ENCODE measurements around the gene TRIM31. TPM values are rescaled to one million over a fixed set of nuclear protein-coding genes. Genes with fewer than 3 reads are reported as not detected.

TRIM31 gene
- total and polyA plus RNA-seq, 3 experiments from 2014 or later, result not detected

DNA sequence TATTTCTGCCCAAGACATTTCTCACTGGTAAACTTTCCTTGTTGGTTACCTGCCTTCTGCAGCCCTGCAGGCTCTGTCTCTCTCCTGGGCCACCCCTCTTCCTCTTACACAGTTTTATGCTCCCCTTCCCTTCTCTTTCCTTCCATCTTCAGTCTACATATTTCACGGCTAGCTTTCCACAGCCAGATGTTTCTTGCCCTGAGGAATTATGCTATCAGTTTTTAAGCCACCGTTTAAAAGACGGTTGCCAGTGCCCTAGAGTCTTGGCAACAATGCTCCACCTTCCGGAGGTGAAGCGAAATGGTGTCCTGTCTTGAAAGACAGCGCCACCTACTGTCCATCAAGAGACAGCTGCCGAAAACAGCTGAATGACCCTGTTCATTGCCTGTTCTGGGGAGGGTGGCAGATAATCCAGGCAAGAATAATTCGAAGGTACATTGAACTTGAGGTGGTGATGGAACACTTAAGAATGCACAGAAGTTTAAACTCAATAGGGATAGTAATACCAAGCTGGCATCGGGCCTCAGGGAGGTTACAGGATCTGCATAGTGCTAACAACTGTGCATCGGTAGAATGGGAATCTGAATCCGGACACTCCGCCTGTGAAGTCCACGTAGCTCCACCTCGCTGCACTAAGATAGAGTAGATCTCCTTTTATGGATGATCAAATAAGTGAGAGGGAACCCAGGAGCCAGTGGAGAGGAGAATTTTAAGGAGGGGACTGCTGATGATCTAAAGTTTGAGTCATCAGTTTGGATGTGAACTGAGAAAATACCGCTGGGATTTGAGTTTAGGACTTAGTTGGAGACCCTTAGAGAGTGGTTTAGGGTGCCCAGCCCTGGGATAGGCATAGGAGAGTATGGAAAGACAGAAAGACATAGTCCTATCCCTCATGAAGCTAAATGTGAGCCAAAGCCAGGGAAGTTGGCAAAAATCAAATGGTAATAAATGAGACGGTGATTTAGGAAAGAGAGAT, 18.3 kb upstream of the TRIM31 start:
- Histone ChIP-seq H3K27me3 (ENCODE audit: insufficient read depth, low read length, poor library complexity, severe bottlenecking) (peaks cover 16% of the 10 kb centered on the region), H3K27ac (ENCODE audit: low read depth, low read length) (no peak overlapping the region), H3K36me3 (ENCODE audit: insufficient read depth, low read length) (no peaks in the 10 kb centered on the region), H3K4me3 (ENCODE audit: low read length) (no peak overlapping the region), H3K4me1 (ENCODE audit: insufficient read depth, low read length) (peaks cover 7% of the 10 kb centered on the region), H3K9me3 (ENCODE audit: low read length) (no peaks in the 10 kb centered on the region)
- Mint-ChIP-seq H3K27me3 (peaks cover 34 to 79% of the 10 kb centered on the region in 2 donors), H3K4me1 (peaks cover 3 to 15% (median 4%) of the 10 kb centered on the region in 3 donors), H3K4me3 (peak overlapping the region in 1 of 7 donors; percentile 21), H3K27ac (peak overlapping the region in 1 of 8 donors; percentile 48), H3K9me3 (no peaks in the 10 kb centered on the region), H3K36me3 (no peaks in the 10 kb centered on the region)
- DNase-seq, result peak; percentile 50 to 82 (median 74)
- ChIA-PET POLR2A (interaction anchor here (1.8 kb wide), 1 partner anchor 29 kb away, joined by 6 read pairs; no protein-coding TSS in a partner anchor), CTCF (interaction anchor here (0.6 to 9.2 kb wide), 23 partner anchors 10 to 406 kb away, joined by 3 to 182 read pairs (median 4); partner anchors contain the start of gene TRIM31)

DNA sequence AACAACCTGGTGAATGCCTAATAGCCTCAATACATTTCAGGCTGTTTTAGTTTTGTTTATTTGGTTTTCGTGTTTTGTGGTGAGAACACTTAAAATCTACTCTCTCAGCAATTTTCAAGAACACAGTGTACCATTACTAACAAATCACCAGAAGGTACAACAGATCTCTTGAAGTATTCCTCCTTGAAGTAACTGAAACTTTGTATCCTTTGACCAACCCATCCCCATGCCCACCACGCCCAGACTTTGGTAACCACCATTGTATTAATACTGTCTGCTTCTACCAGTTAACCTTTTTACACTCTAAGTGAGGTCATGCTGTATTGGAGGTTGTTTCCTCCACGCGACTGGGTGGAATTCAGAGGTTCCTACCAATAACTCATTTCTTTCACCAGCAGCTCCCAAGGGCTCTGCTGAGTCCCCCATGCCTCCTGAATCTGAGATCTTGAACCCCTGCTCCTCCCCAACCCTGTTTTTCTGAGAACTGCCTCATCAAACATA, 17.3 kb upstream of the TRIM31 start:
- peaks cover 3 to 15% (median 4%) of the 10 kb centered on the region in 3 donors for H3K4me1 Mint-ChIP-seq
- CTCF ChIA-PET, result interaction anchor here (0.6 to 9.2 kb wide), 15 partner anchors 8 to 405 kb away, joined by 3 to 182 read pairs (median 4); no protein-coding TSS in a partner anchor
- no peak overlapping the region for H3K27ac Mint-ChIP-seq
- H3K27me3 ChIP-seq (ENCODE audit: insufficient read depth, low read length, poor library complexity, severe bottlenecking), result peaks cover 16% of the 10 kb centered on the region
- H3K4me3 ChIP-seq (ENCODE audit: low read length), result no peak overlapping the region
- H3K27me3 Mint-ChIP-seq, result peaks cover 38 to 83% of the 10 kb centered on the region in 2 donors
- H3K9me3 ChIP-seq (ENCODE audit: low read length), result no peaks in the 10 kb centered on the region
- no peak for DNase-seq
- POLR2A ChIA-PET, result interaction anchor here (1.8 kb wide), 1 partner anchor 29 kb away, joined by 6 read pairs; no protein-coding TSS in a partner anchor
- H3K36me3 ChIP-seq (ENCODE audit: insufficient read depth, low read length), result no peaks in the 10 kb centered on the region
- H3K4me3 Mint-ChIP-seq, result no peak overlapping the region
- peaks cover 7% of the 10 kb centered on the region for H3K4me1 ChIP-seq (ENCODE audit: insufficient read depth, low read length)
- H3K27ac ChIP-seq (ENCODE audit: low read depth, low read length), result no peak overlapping the region
- H3K36me3 Mint-ChIP-seq, result no peaks in the 10 kb centered on the region
- H3K9me3 Mint-ChIP-seq, result no peaks in the 10 kb centered on the region

DNA sequence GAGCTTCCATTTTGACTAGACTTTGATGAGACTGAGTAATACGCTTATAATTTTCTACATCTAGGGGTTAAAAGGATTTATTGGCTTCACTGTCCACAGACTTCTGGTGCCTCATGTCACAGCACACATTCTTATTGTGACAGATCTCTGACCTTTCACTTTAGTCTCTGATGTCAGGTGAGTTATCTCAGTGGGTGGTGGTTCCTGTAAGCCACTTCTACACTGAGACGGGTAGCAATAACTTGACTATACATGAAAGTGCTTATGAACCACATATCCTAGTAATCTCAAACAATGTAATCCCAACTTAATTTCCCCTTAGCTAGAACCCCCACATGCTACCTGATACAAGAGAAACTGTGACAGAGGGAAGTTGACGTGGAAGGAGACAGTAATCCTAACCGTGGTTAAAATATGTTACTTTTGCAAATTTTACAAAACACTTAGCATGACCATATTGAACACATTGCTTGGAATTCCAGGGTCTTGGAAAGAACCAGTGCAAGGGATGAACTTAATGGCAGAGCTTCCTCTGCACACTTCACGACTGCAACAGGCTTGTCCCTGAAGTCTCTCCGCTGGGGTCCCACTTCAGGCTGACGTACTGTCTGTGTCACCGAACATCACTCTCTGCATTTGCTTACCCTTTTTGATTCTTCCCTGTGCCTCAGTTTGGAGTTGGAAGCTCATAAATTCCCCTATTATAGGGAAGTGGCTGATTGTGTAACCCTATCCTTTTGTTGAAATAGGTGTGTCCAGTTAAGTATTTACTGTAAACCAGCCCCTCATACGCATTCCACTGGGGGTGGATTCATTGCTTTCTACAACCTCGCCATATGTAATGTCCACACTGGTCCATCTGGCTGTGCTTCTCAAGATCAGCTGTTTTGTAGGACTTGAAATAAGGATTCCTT, 16.6 kb upstream of the TRIM31 start:
- Mint-ChIP-seq H3K27me3 (peaks cover 40 to 89% of the 10 kb centered on the region in 2 donors), H3K36me3 (no peaks in the 10 kb centered on the region), H3K4me1 (peaks cover 3 to 15% (median 4%) of the 10 kb centered on the region in 3 donors), H3K9me3 (no peaks in the 10 kb centered on the region), H3K4me3 (no peak overlapping the region), H3K27ac (no peak overlapping the region)
- ChIA-PET CTCF (interaction anchor here (1.2 to 9.2 kb wide), 2 partner anchors 9 to 25 kb away, joined by 3 to 182 read pairs; no protein-coding TSS in a partner anchor), POLR2A (interaction anchor here (1.8 kb wide), 1 partner anchor 28 kb away, joined by 6 read pairs; no protein-coding TSS in a partner anchor)
- no peaks in the 10 kb centered on the region for H3K36me3 ChIP-seq (ENCODE audit: insufficient read depth, low read length)
- no peak overlapping the region for H3K27ac ChIP-seq (ENCODE audit: low read depth, low read length)
- DNase-seq, result no peak
- no peaks in the 10 kb centered on the region for H3K9me3 ChIP-seq (ENCODE audit: low read length)
- H3K27me3 ChIP-seq (ENCODE audit: insufficient read depth, low read length, poor library complexity, severe bottlenecking), result peaks cover 16% of the 10 kb centered on the region
- peaks cover 7% of the 10 kb centered on the region for H3K4me1 ChIP-seq (ENCODE audit: insufficient read depth, low read length)
- H3K4me3 ChIP-seq (ENCODE audit: low read length), result no peak overlapping the region

DNA sequence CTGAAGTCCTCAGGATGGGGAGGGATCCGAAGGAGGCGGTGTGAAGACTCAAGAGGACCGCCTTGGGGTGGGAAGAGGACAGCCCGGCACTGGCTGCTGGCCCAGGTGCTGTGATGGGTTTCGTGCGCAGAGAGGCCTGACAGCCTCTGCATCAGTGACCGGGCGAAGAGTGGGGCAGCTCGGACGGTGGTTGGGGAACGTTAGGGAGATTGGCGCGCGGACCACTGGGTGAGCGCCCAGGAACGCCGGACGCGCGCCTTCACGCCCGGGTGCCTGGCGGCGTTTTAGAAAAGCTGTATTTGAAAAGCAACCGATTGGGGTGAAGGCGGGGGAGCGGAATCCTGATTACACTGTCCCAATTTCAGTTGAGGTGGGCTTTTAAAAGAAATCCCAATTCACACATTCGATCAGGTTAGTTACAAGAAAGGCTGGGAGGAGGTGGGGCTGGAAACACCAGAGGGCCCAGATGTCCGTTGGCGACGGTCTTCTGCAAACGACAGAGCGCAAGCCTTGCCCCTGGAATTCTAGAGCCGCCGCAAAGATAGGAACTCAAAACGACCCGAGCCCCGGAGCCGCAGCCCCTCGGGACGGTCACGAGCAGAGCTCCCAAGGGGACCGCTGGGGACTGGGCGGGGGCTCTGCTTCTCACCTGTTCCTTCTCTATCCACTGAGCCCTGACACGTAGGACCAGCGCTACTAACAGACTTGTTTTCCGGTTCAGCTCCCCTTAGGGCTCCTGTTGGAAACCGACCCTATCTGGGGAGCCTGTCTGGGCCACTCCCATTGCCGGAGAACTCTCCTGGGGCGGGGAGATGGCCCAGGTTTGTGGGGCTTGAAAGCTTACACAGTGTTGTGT, 14.6 kb upstream of the TRIM31 start:
- peaks cover 3 to 15% (median 4%) of the 10 kb centered on the region in 3 donors for H3K4me1 Mint-ChIP-seq
- Histone ChIP-seq H3K4me3 (ENCODE audit: low read length) (no peak overlapping the region), H3K4me1 (ENCODE audit: insufficient read depth, low read length) (peaks cover 7% of the 10 kb centered on the region), H3K27ac (ENCODE audit: low read depth, low read length) (no peak overlapping the region), H3K27me3 (ENCODE audit: insufficient read depth, low read length, poor library complexity, severe bottlenecking) (peaks cover 16% of the 10 kb centered on the region), H3K9me3 (ENCODE audit: low read length) (no peaks in the 10 kb centered on the region), H3K36me3 (ENCODE audit: insufficient read depth, low read length) (no peaks in the 10 kb centered on the region)
- no peak for DNase-seq
- H3K36me3 Mint-ChIP-seq, result no peaks in the 10 kb centered on the region
- ChIA-PET POLR2A (no interaction called here), CTCF (interaction anchor here (3.8 kb wide), 1 partner anchor 24 kb away, joined by 23 read pairs; no protein-coding TSS in a partner anchor)
- H3K9me3 Mint-ChIP-seq, result no peaks in the 10 kb centered on the region
- no peak overlapping the region for H3K4me3 Mint-ChIP-seq
- peaks cover 40 to 90% of the 10 kb centered on the region in 2 donors for H3K27me3 Mint-ChIP-seq
- H3K27ac Mint-ChIP-seq, result no peak overlapping the region

DNA sequence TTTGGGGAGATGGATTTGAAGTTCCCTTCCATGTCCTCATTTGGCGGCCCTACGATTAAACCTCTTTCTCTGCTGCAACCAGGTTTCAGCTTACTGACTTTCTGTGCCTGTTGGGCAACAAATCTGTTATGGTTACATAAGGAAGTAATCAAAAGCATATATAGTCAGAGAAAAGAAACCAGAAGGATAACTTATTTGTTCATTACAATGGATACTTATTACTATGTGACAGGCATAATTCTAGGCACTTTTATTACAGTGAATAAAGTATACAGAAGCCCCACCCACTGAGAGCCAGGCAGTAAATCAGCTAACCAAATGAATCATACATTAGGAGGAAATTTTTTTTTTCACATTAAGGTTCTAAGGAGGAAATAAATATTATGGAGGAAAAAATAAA, 9.6 kb upstream of the TRIM31 start:
- H3K9me3 ChIP-seq (ENCODE audit: low read length), result no peaks in the 10 kb centered on the region
- Mint-ChIP-seq H3K4me3 (no peak overlapping the region), H3K27me3 (peaks cover 22 to 75% of the 10 kb centered on the region in 2 donors), H3K27ac (no peak overlapping the region), H3K4me1 (peaks cover 0 to 4% (median 0%) of the 10 kb centered on the region in 3 donors), H3K36me3 (no peaks in the 10 kb centered on the region), H3K9me3 (no peaks in the 10 kb centered on the region)
- H3K4me1 ChIP-seq (ENCODE audit: insufficient read depth, low read length), result no peaks in the 10 kb centered on the region
- ChIA-PET POLR2A (no interaction called here), CTCF (no interaction called here)
- no peaks in the 10 kb centered on the region for H3K36me3 ChIP-seq (ENCODE audit: insufficient read depth, low read length)
- no peak overlapping the region for H3K27ac ChIP-seq (ENCODE audit: low read depth, low read length)
- no peak overlapping the region for H3K4me3 ChIP-seq (ENCODE audit: low read length)
- no peak for DNase-seq
- H3K27me3 ChIP-seq (ENCODE audit: insufficient read depth, low read length, poor library complexity, severe bottlenecking), result no peaks in the 10 kb centered on the region

DNA sequence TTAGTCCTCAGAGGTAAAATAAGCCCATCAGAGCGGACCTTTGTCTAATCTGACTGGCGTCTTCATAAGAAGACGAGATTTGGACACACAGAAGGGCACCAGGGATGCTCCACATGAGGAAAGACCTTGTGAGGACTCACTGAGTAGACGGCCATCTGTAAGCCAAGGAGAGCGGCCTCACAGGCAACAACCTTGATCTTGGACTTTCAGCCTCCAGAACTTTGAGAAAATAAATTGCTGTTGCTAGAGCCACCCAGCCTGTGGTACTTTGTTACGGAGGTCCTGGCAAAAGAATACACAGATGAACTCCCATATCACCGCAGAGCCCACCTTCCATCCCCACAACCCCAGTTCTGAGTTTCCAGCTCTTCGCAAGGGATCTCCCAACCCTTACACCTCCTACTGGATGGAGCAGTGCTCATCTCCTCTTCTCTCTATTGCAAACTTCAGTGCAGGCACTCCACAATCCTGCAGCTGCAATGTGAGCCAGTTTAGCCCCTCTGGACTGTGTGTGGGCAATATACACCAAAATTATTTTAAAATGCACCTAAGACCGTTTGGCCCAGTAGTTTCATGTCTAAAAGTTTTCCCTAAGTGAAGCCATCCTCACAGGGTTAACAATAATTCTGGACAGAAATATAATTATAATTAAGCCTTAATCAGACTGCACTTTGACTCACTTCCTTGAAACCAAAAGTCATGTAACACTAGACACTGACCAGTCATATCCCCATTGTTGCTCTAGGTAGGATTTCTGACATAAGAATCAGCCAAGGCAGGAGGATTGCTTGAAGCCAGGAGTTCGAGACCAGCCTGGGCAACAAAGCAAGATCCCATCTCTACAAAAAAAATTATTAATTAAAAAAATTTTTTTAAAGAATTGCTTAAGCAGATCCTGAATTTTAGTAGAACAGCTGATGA, 8.8 kb upstream of the TRIM31 start:
- Histone ChIP-seq H3K27ac (ENCODE audit: low read depth, low read length) (no peak overlapping the region), H3K36me3 (ENCODE audit: insufficient read depth, low read length) (no peaks in the 10 kb centered on the region), H3K9me3 (ENCODE audit: low read length) (no peaks in the 10 kb centered on the region), H3K27me3 (ENCODE audit: insufficient read depth, low read length, poor library complexity, severe bottlenecking) (no peaks in the 10 kb centered on the region), H3K4me3 (ENCODE audit: low read length) (no peak overlapping the region), H3K4me1 (ENCODE audit: insufficient read depth, low read length) (no peaks in the 10 kb centered on the region)
- H3K4me3 Mint-ChIP-seq, result no peak overlapping the region
- no peak for DNase-seq
- no peaks in the 10 kb centered on the region for H3K36me3 Mint-ChIP-seq
- H3K27me3 Mint-ChIP-seq, result peaks cover 17 to 67% of the 10 kb centered on the region in 2 donors
- H3K4me1 Mint-ChIP-seq, result no peaks in the 10 kb centered on the region
- POLR2A ChIA-PET, result no interaction called here
- no peaks in the 10 kb centered on the region for H3K9me3 Mint-ChIP-seq
- peak overlapping the region in 1 of 8 donors; percentile 35 for H3K27ac Mint-ChIP-seq
- CTCF ChIA-PET, result no interaction called here
